Breast epithelium (tissue), 4 donors: Measurements from ENCODE around the gene ERGIC1. TPM values are rescaled to one million over a fixed set of nuclear protein-coding genes. Genes with fewer than 3 reads are reported as not detected.

Source experiments
- DNase-seq, 2 donors: peaks; one replicate each; pipeline ENCODE4 v3.0.0-alpha.2; 2019; ENCODE audit warnings: low spot score in 2 of 2
- H3K27ac ChIP-seq, 2 donors: fragments of 200-600 bp; sonication (generic) in 1 of 2; one replicate each; pipeline ENCODE4 v1.5.1; 2016 to 2019; ENCODE audit warnings: mild to moderate bottlenecking in 1 of 2
- H3K27me3 ChIP-seq, 2 donors: fragments of 200-600 bp; sonication (generic) in 1 of 2; one replicate each; pipeline versions ENCODE4 v1.5.1 to v1.6.0; 2017 to 2019; ENCODE audit warnings: control low read depth in 1 of 2, mild to moderate bottlenecking in 1 of 2
- H3K36me3 ChIP-seq: fragments of 200-600 bp; one replicate; pipeline ENCODE4 v1.5.1; 2019
- H3K4me1 ChIP-seq, 2 donors: fragments of 200-600 bp; sonication (generic); one replicate each; pipeline ENCODE4 v1.5.1; 2016 to 2019; ENCODE audit warnings: control low read depth in 1 of 2
- H3K4me3 ChIP-seq, 3 donors: fragments of 200-600 bp; sonication (generic); 1 replicate in 2 of 3; 2 replicates in 1 of 3; pipeline ENCODE4 v1.5.1; 2016 to 2019; ENCODE audit warnings: mild to moderate bottlenecking in 3 of 3, moderate library complexity in 2 of 3
- H3K9me3 ChIP-seq, 2 donors: fragments of 200-600 bp; sonication (generic) in 1 of 2; one replicate each; pipeline ENCODE4 v1.5.1; 2016 to 2019; ENCODE audit warnings: control low read depth in 1 of 2
- POLR2A ChIP-seq: fragments of 450-650 bp; IDR thresholded peaks from one replicate; pipeline ENCODE4 v1.6.1; 2016; ENCODE audit warnings: antibody characterized with exemption, mild to moderate bottlenecking, moderate library complexity
- POLR2AphosphoS5 ChIP-seq, 3 donors: sonication (generic); formaldehyde crosslinking; IDR thresholded peaks; one replicate each; pipeline ENCODE4 v1.6.1; 2017; ENCODE audit warnings: antibody characterized with exemption in 3 of 3
- intact Hi-C: fragments of 100-400 bp; cut with DNase I; formaldehyde crosslinking; loops from one replicate; pipeline ENCODE4 v1.15.1; 2023; ENCODE audit warnings: low total_unique reads
- total RNA-seq, 3 donors: library from RNA; depleted of rRNA; stranded (reverse); fragments of >200 nt; gene quantifications; one replicate each; pipeline ENCODE4 v1.1.0, GENCODE V29; 2016
- TF ChIP-seq, protein P1 (sequence below), 3 donors: fragments of 450-650 bp; IDR thresholded peaks; one replicate each; pipeline ENCODE4 v1.5.1; 2016 to 2017; ENCODE audit warnings: antibody characterized with exemption in 3 of 3, mild to moderate bottlenecking in 3 of 3, moderate library complexity in 3 of 3

The ERGIC1 gene
- total RNA-seq, 3 donors from 2014 or later = 86.6 to 139 (median 95.2) TPM

DNA sequence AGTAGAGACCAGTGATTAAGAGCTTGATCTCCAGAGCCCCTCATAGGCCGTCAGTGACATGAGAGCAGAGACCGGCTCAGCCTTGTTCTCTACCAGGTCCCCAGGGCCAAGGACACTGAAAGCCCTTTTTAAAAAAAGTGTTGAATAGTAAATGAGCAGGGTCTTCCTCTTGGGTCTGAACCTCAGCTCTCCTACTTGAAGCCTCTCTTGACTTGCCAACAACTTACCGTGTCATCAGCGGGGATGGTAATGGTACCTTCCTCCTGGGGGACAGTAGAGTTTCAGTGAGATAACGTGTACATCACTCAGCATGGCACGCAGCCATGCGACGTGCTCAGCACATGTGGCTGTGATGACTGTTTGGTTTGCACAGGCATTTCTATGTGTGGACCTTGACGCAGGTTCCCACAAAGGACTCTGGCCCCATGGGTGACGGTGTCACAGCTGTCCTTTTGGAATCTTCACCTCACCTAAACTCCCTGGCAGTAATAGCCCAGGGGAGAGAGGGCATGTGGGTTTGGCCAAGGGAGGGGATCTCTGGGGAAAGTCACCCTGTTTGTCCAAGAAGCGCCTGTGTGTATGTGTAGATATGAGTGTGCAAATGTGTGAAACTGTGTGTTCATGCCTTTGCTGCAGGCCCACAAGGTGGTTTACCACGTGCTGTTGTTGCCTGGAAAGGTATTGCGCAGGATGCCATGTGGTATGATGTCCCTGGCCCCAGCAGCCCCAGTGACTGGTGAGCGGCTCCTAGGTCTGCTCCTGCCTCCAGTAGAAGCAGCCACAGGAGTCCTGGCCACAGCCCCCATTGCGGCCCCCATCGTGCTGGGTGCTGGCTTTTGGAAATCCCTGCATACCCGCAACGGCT is 18.7 kb downstream of the ERGIC1 start:
- H3K27me3 ChIP-seq = no peaks in the 10 kb centered on the region
- no peak overlapping the region for H3K4me3 ChIP-seq
- intact Hi-C loops = no loop called here
- no peaks in the 10 kb centered on the region for H3K36me3 ChIP-seq
- no peak for DNase-seq
- H3K9me3 ChIP-seq = no peaks in the 10 kb centered on the region
- peaks cover 7 to 15% of the 10 kb centered on the region in 2 donors for H3K4me1 ChIP-seq
- TF ChIP-seq, protein P1, sequence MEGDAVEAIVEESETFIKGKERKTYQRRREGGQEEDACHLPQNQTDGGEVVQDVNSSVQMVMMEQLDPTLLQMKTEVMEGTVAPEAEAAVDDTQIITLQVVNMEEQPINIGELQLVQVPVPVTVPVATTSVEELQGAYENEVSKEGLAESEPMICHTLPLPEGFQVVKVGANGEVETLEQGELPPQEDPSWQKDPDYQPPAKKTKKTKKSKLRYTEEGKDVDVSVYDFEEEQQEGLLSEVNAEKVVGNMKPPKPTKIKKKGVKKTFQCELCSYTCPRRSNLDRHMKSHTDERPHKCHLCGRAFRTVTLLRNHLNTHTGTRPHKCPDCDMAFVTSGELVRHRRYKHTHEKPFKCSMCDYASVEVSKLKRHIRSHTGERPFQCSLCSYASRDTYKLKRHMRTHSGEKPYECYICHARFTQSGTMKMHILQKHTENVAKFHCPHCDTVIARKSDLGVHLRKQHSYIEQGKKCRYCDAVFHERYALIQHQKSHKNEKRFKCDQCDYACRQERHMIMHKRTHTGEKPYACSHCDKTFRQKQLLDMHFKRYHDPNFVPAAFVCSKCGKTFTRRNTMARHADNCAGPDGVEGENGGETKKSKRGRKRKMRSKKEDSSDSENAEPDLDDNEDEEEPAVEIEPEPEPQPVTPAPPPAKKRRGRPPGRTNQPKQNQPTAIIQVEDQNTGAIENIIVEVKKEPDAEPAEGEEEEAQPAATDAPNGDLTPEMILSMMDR (IDR thresholded peaks at IDR 0.05) = no peak
- no peak for TF ChIP-seq POLR2A
- TF ChIP-seq POLR2AphosphoS5 (IDR thresholded peaks at IDR 0.05) = no peak
- H3K27ac ChIP-seq = peak overlapping the region; percentile 21 to 53

DNA sequence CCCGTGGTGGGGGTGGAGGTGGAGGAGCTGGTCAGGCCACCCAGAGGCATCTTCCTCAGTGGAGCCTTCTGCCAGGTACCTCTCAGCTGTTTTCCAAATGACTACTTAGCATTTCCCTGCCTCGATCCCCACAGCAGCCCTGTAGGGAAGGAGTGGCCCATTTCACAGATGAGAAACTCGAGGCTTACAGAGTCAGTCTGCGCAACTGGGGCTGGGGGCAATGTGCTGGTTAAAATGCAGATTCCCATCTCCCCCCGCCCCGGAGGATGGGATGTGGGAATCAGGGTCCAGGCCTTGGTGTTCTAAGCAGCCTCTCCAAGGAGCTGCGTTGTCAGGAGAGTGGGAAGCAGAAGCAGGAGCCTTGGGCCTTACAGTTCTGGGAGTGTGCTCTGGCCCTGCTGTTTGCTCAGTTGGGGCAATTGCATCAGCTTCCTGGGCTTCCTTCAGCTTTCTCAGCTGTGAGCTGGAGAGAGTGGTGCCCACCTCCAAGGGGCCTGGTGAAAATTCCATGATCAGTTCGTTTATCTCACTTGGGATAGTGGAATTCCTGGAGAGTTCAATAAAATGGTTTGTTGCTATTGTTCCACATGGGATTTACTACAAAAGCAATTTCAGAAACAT is 19.4 kb downstream of the ERGIC1 start:
- Histone ChIP-seq H3K27ac (peak overlapping the region; percentile 21 to 53), H3K4me3 (no peak overlapping the region), H3K27me3 (no peaks in the 10 kb centered on the region), H3K4me1 (peaks cover 11 to 17% of the 10 kb centered on the region in 2 donors), H3K9me3 (no peaks in the 10 kb centered on the region), H3K36me3 (no peaks in the 10 kb centered on the region)
- intact Hi-C loops = no loop called here
- DNase-seq = no peak
- no peak for TF ChIP-seq POLR2AphosphoS5 (IDR thresholded peaks at IDR 0.05)
- TF ChIP-seq, protein P1 (IDR thresholded peaks at IDR 0.05) = no peak
- TF ChIP-seq POLR2A = no peak

DNA sequence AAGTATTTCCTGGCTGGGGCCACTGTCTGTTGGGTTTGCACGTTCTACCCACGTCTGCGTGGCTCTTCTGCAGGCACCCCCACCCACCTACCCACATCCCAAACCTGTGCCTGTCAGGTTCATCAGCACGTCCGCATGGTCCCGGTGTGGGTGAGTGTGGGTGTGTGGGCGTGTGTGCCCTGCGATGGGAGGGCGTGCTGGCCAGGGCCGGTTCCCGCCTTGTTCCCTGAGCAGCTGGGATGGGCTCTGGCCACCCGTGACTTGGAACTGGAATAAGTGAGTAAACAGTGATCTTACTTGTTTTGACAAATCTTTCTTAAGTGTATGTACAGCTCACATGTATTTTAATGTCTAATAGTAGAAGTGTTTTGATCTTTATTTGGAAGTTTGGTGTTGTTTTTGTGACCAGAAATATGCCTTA is 20.4 kb downstream of the ERGIC1 start:
- no peak for DNase-seq

GRCh38 chr5:172854971-172855370 is 20.9 kb downstream of the ERGIC1 start:
- Histone ChIP-seq H3K27me3 (no peaks in the 10 kb centered on the region), H3K36me3 (no peaks in the 10 kb centered on the region), H3K9me3 (no peaks in the 10 kb centered on the region), H3K4me1 (peaks cover 24 to 32% of the 10 kb centered on the region in 2 donors), H3K27ac (peak overlapping the region; percentile 77 to 82), H3K4me3 (no peak overlapping the region)
- intact Hi-C loops = no loop called here
- no peak for DNase-seq
- TF ChIP-seq, protein P1 (IDR thresholded peaks at IDR 0.05) = no peak
- TF ChIP-seq POLR2A (no peak), POLR2AphosphoS5 (IDR thresholded peaks at IDR 0.05) (no peak)

More for the DNA sequence above, 20.4 kb downstream of the ERGIC1 start:
- TF ChIP-seq, protein P1 (IDR thresholded peaks at IDR 0.05) = no peak
- TF ChIP-seq POLR2AphosphoS5 (IDR thresholded peaks at IDR 0.05) (no peak), POLR2A (no peak)
- H3K27ac ChIP-seq = peak overlapping the region; percentile 77 to 82
- H3K9me3 ChIP-seq = no peaks in the 10 kb centered on the region
- H3K27me3 ChIP-seq = no peaks in the 10 kb centered on the region
- H3K4me3 ChIP-seq = no peak overlapping the region
- intact Hi-C loops = no loop called here
- H3K4me1 ChIP-seq = peaks cover 19 to 27% of the 10 kb centered on the region in 2 donors
- no peaks in the 10 kb centered on the region for H3K36me3 ChIP-seq
